Hepatocyte (in vitro differentiated cells): ENCODE data around the gene RHOT1. TPM values are rescaled to one million over a fixed set of nuclear protein-coding genes. Genes with fewer than 3 reads are reported as not detected.

Source experiments
- DNase-seq: peaks from one replicate; pipeline ENCODE4 v3.0.0-alpha.2; 2016; ENCODE audit warnings: low spot score
- H2AFZ ChIP-seq: fragments of 200-600 bp; sonication (generic); 2 replicates; pipeline ENCODE4 v1.6.0; 2016; ENCODE audit warnings: antibody characterized with exemption, mild to moderate bottlenecking
- H3K27ac ChIP-seq: fragments of 200-600 bp; sonication (generic); 2 replicates; pipeline ENCODE4 v1.5.1; 2016; ENCODE audit warnings: mild to moderate bottlenecking
- H3K27me3 ChIP-seq: fragments of 200-600 bp; sonication (generic); 2 replicates; pipeline ENCODE4 v1.6.1; 2016
- H3K36me3 ChIP-seq: fragments of 200-600 bp; sonication (generic); replicated peaks from 2 replicates; pipeline ENCODE4 v1.5.1; 2016; ENCODE audit warnings: low read depth; ENCODE audit not compliant: insufficient read depth
- H3K4me1 ChIP-seq: fragments of 200-600 bp; sonication (generic); 2 replicates; pipeline ENCODE4 v1.5.1; 2016; ENCODE audit warnings: mild to moderate bottlenecking, moderate library complexity; ENCODE audit not compliant: insufficient read depth
- H3K4me2 ChIP-seq: fragments of 200-600 bp; sonication (generic); 2 replicates; pipeline ENCODE4 v1.6.0; 2016
- H3K4me3 ChIP-seq: fragments of 200-600 bp; sonication (generic); 2 replicates; pipeline ENCODE4 v1.5.1; 2016; ENCODE audit warnings: mild to moderate bottlenecking
- H3K79me2 ChIP-seq: fragments of 200-600 bp; sonication (generic); 2 replicates; pipeline ENCODE4 v1.6.0; 2017; ENCODE audit warnings: mild to moderate bottlenecking
- H3K9me2 ChIP-seq: fragments of 200-600 bp; sonication (generic); replicated peaks from 2 replicates; pipeline ENCODE4 v1.6.0; 2017; ENCODE audit warnings: mild to moderate bottlenecking; ENCODE audit not compliant: insufficient read depth
- H3K9me3 ChIP-seq: fragments of 200-600 bp; sonication (generic); 2 replicates; pipeline ENCODE4 v1.5.1; 2016; ENCODE audit warnings: low read depth, mild to moderate bottlenecking
- H4K20me1 ChIP-seq: fragments of 200-600 bp; sonication (generic); 2 replicates; pipeline ENCODE4 v1.6.0; 2016; ENCODE audit warnings: mild to moderate bottlenecking; ENCODE audit not compliant: insufficient read depth, poor library complexity, severe bottlenecking
- EZH2 ChIP-seq: fragments of 200-600 bp; sonication (generic); IDR thresholded peaks from 2 replicates; pipeline ENCODE4 v1.6.1; 2016; ENCODE audit warnings: antibody characterized with exemption, mild to moderate bottlenecking, borderline replicate concordance
- EZH2phosphoT487 ChIP-seq: fragments of 200-600 bp; sonication (generic); IDR thresholded peaks from one replicate; pipeline ENCODE4 v1.6.1; 2018; ENCODE audit warnings: antibody characterized with exemption, mild to moderate bottlenecking, low read depth, moderate library complexity; ENCODE audit not compliant: unreplicated experiment, severe bottlenecking
- WGBS: methylation state at CpG from one replicate; pipeline ENCODE4 v1.1.6; 2016; ENCODE audit warnings: low lambda C conversion rate; ENCODE audit errors: missing lambda C conversion rate; 5-methylcytosine and 5-hydroxymethylcytosine counted together
- polyA plus RNA-seq: library from polyadenylated mRNA; unstranded; fragments of >200 nt; fragmentation: Nextera tagmentation; extraction: Ambion mirVana; gene quantifications from 2 replicates; pipeline ENCODE4 v1.2.1, GENCODE V29; 2016
- total RNA-seq: library from RNA; depleted of rRNA; stranded (reverse); fragments of >200 nt; gene quantifications from 2 replicates; pipeline ENCODE4 v1.2.3, GENCODE V29; 2014
- TF ChIP-seq, protein P1 (sequence below): fragments of 200-600 bp; sonication (generic); IDR thresholded peaks from 2 replicates; pipeline ENCODE4 v1.5.1; 2016; ENCODE audit warnings: antibody characterized with exemption, mild to moderate bottlenecking; ENCODE audit not compliant: poor library complexity

RHOT1 gene
- total and polyA plus RNA-seq, 2 experiments from 2014 or later = 22.6 to 38.4 TPM

GRCh38 chr17:32160526-32160925 lies 18.2 kb downstream of the RHOT1 start:
- H3K4me3 ChIP-seq = no peak overlapping the region
- TF ChIP-seq EZH2phosphoT487 (no peak), EZH2 (no peak)
- TF ChIP-seq, protein P1, sequence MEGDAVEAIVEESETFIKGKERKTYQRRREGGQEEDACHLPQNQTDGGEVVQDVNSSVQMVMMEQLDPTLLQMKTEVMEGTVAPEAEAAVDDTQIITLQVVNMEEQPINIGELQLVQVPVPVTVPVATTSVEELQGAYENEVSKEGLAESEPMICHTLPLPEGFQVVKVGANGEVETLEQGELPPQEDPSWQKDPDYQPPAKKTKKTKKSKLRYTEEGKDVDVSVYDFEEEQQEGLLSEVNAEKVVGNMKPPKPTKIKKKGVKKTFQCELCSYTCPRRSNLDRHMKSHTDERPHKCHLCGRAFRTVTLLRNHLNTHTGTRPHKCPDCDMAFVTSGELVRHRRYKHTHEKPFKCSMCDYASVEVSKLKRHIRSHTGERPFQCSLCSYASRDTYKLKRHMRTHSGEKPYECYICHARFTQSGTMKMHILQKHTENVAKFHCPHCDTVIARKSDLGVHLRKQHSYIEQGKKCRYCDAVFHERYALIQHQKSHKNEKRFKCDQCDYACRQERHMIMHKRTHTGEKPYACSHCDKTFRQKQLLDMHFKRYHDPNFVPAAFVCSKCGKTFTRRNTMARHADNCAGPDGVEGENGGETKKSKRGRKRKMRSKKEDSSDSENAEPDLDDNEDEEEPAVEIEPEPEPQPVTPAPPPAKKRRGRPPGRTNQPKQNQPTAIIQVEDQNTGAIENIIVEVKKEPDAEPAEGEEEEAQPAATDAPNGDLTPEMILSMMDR = no peak
- no peak overlapping the region for H3K4me2 ChIP-seq
- H3K36me3 ChIP-seq = no peaks in the 10 kb centered on the region
- WGBS = 98% methylated on average over 9 of the region's 9 CpGs
- no peaks in the 10 kb centered on the region for H3K9me3 ChIP-seq
- H3K27ac ChIP-seq = no peak overlapping the region
- DNase-seq = no peak
- no peaks in the 10 kb centered on the region for H3K9me2 ChIP-seq
- H3K4me1 ChIP-seq = no peaks in the 10 kb centered on the region
- H3K27me3 ChIP-seq = no peaks in the 10 kb centered on the region
- no peaks in the 10 kb centered on the region for H4K20me1 ChIP-seq
- peaks cover 33% of the 10 kb centered on the region for H3K79me2 ChIP-seq
- no peak overlapping the region for H2AFZ ChIP-seq

- 99% methylated on average over 8 of the region's 8 CpGs for WGBS
- H3K4me1 ChIP-seq = no peaks in the 10 kb centered on the region
- H3K4me2 ChIP-seq = no peak overlapping the region
- H2AFZ ChIP-seq = no peak overlapping the region
- no peaks in the 10 kb centered on the region for H4K20me1 ChIP-seq
- H3K9me2 ChIP-seq = no peaks in the 10 kb centered on the region
- no peak overlapping the region for H3K4me3 ChIP-seq
- H3K36me3 ChIP-seq = no peaks in the 10 kb centered on the region
- DNase-seq = no peak
- H3K27ac ChIP-seq = no peak overlapping the region
- no peaks in the 10 kb centered on the region for H3K9me3 ChIP-seq
- no peaks in the 10 kb centered on the region for H3K27me3 ChIP-seq
- peaks cover 28% of the 10 kb centered on the region for H3K79me2 ChIP-seq
- TF ChIP-seq EZH2phosphoT487 (no peak), EZH2 (no peak)
- TF ChIP-seq, protein P1 = no peak
Observed at GRCh38 chr17:32161029-32161428, 18.7 kb downstream of the RHOT1 start.

DNA sequence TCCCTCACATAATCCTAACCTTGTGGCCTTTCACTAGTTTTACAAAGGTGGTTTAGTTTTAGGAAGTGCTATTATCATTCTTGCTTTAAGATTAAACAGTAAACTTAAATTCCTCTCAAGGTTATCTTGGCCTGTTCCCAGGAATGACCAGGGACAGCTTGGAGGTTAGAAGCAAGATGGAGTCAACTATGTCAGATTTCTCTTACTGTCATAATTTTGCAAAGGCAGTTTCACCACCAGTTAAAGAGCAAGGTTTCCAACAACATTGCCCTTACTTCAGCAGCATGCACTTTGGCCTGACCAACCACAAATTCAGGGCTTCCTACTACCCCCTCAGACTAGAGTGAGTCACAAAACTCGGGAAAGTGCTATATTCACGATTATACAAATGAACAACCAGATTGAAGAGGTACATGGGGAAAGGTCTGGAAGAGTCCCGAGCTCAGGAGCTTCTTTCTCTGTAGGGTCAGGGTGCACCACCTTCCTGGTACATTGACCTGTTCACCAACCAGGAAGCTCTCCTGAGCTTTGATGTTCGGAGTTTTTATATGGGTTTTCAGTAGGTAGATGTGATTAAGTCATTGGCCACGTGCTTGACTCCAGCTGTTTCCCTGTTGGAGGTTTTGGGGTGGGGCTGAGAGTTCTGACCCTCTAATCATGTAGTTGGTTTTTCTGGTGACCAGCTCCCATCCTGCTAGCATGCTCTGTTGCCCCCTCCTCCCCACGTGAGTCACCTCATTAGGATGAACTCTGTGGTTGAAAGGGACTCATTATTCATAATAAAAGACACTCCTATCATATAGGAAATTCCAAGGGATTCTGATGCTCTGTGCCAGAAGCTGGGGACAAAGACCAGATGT lies 19.4 kb downstream of the RHOT1 start:
- Histone ChIP-seq H3K4me1 (no peaks in the 10 kb centered on the region), H3K4me3 (no peak overlapping the region), H4K20me1 (no peaks in the 10 kb centered on the region), H3K9me3 (peaks cover 3% of the 10 kb centered on the region), H2AFZ (no peak overlapping the region), H3K36me3 (no peaks in the 10 kb centered on the region), H3K79me2 (peaks cover 21% of the 10 kb centered on the region), H3K27ac (no peak overlapping the region), H3K9me2 (no peaks in the 10 kb centered on the region), H3K4me2 (no peak overlapping the region), H3K27me3 (no peaks in the 10 kb centered on the region)
- no peak for DNase-seq
- TF ChIP-seq EZH2 (no peak), EZH2phosphoT487 (no peak)
- TF ChIP-seq, protein P1 = no peak
- WGBS = 85% methylated on average over 6 of the region's 6 CpGs
